ENCODE data around the gene MFSD11.
"Not testable (repeated sequence)": the region's sequence is repeated elsewhere in the genome, so short reads cannot be mapped to it uniquely, and the experiment has no call there.

The MFSD11 gene

GRCh38 chr17:76727745-76728456 is 10.0 kb upstream of the MFSD11 start:
- peak; percentile 63 for DNase-seq

- not testable (repeated sequence) for DNase-seq
These were observed 5.9 kb upstream of the MFSD11 start for GRCh38 chr17:76731800-76732733.

DNA sequence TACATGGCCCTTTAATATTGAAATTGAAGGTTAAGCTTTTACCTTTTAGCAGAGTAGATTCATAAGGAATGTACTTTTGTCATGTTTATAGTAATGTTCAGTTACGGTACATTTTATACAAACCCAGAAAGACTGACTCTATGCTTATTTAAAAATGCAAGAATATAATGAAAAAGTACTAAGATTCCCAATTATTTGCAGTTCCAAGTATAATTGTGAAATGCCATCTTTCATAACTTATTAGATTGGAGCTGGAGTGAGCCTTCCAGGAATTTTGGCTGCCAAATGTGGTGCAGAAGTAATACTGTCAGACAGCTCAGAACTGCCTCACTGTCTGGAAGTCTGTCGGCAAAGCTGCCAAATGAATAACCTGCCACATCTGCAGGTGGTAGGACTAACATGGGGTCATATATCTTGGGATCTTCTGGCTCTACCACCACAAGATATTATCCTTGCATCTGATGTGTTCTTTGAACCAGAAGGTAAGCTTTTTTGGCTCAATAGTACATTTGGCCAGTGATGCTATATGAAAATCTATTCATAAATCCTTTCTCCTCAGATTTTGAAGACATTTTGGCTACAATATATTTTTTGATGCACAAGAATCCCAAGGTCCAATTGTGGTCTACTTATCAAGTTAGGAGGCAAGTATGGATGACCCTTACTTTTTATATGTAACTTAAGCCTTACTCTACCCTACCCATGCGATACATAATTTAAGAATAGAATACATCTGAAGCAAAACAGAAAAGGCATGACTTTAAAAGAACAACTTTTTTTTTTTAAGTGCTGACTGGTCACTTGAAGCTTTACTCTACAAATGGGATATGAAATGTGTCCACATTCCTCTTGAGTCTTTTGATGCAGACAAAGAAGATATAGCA is 4.9 kb upstream of the MFSD11 start:
- no peak for DNase-seq

DNA sequence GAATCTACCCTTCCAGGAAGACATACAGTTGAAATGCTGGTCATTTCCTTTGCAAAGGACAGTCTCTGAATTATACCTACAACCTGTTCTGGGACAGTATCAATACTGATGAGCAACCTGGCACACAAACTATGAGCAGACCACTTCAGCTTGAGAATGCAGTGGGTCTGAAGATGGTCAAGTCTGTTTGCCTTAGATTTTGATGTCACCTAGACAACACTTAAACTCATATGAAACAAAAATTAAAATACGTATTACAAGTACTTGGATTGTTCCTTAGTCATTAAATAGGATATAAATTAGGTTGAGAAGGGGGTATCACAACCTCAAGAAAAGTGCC is 4.3 kb upstream of the MFSD11 start:
- DNase-seq, result no peak

- peak; percentile 40 for DNase-seq
These were observed 3.7 kb upstream of the MFSD11 start for GRCh38 chr17:76734080-76734840.

- DNase-seq, result peak; percentile 68
These were observed 2.9 kb upstream of the MFSD11 start for GRCh38 chr17:76735006-76735405.

GRCh38 chr17:76735586-76736348 is 2.2 kb upstream of the MFSD11 start:
- no peak for DNase-seq

- DNase-seq, result peak; percentile 77
These were observed 1.4 kb upstream of the MFSD11 start for GRCh38 chr17:76736349-76737081.

GRCh38 chr17:76737082-76737675 is 740 bp upstream of the MFSD11 start, which contains the start of gene SRSF2:
TSS of gene SRSF2 (minus strand) at chr17:76737331. CDS start at chr17:76737160, 171 bp downstream.
- DNase-seq, result peak; percentile 99

DNA sequence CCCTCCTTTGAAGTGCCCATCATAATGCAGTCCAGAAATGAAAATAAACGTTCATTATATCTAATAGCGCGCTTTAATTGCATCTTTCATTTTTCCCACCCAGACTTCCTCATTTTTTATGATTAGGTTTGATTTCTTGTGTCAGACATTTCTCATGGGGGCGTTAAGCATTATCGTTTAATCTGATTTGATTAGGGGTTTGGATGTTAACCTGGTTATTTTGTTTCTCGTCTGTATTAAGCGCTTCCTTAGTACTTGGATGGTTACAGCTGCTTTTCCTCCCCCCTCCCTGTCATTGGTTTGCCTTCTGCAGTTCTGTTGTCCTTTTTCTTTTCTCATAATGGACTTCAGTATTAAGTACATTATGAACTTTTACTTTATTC is 540 bp downstream of the MFSD11 start:
- DNase-seq, result peak; percentile 32

DNA sequence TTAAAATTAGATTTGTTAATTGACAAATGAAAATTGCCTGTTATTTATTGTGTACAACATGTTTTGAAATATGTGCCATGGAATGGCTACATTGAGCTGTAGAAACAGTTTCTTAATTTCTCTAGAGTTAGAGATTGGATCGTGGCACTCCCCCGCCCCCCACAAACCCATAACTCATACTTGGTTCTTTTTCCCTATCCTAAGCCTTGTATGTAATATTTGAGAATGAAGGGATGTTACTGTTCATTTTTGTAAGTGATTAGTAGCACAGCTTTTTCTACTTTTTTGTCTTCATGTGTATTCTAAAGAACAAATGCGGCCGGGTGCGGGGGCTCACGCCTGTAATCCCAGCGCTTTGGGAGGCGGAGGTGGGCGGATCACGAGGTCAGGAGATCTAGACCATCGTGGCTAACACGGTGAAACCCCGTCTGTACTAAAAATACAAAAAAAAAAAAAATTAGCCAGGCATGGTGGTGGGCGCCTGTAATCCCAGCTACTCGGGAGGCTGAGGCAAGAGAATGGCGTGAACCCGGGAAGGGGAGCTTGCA is 1.7 kb downstream of the MFSD11 start:
- DNase-seq, result not testable (repeated sequence)

DNA sequence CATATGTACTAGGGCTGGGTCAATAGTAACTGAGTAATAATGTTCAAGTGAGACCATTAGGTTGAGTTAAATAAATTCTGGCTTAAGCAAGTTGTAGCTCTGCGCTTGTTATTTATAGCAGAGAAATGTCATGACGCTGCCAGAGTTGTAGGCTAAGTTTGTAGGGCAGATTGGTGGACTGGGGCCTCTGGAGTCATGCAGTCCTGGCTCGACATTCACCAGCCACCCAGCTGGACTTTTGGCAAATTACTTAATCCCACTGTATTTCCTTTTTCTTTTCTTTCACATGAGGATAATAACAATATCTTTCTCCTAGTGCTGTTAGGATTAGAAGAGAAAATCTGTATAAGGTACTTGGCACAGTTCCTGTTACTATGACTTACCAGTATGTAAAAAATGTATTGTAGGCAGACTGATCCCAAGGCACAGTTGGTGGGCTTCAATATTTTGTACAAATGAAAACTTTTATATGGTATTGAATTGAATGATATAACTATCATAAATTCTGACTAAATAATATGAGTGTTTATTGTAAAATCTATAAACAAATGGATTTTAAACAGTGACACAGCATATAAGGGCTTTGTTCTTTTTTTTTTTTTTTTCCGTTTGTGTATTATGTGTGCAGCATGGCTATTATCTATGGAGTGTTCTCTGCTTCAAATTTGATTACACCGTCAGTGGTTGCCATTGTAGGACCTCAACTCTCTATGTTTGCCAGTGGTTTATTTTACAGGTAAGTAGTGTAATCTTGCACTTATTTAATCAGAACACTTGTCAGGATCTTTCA is 2.6 kb downstream of the MFSD11 start:
- no peak for DNase-seq

DNA sequence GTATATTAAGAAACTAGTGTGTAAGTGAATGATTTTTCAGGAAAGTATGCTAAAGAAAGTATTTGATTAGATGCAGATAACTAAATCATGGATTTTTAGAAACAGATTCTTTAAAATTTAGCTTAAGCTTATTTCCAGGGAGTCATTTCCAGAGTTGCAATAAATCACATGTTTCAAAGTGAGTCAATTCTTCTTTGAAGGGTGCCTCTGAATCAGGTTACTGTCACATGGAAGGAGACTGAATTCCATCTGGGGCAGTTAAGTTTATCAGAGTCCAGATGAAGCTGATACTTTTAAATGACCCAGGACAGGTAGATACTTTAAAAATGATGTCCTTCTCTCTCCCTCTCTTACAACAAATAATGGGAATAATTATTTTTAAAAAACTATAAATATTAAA is 5.0 kb downstream of the MFSD11 start:
- no peak for DNase-seq

DNA sequence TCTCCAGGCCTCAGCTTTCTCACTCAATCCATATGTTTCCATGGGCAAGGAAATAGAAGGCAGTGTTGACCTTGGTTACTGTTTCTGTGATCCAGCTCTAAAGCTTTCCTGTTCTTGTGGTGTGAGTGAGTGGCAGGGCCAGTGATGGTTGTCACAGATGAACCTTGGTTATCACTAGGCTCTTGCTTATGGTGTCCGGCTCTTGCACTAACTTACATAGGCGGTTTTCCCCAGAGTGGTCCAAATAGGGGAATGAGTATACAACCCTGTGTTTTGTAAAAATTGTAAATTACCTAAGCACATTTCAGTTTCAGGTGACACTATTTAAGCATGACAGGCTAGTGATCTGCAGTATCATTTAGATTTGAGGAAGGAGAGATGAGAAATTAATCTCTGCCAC is 6.8 kb downstream of the MFSD11 start:
- DNase-seq, result no peak

GRCh38 chr17:76745785-76746184 is 7.9 kb downstream of the MFSD11 start:
- peak; percentile 19 for DNase-seq

DNA sequence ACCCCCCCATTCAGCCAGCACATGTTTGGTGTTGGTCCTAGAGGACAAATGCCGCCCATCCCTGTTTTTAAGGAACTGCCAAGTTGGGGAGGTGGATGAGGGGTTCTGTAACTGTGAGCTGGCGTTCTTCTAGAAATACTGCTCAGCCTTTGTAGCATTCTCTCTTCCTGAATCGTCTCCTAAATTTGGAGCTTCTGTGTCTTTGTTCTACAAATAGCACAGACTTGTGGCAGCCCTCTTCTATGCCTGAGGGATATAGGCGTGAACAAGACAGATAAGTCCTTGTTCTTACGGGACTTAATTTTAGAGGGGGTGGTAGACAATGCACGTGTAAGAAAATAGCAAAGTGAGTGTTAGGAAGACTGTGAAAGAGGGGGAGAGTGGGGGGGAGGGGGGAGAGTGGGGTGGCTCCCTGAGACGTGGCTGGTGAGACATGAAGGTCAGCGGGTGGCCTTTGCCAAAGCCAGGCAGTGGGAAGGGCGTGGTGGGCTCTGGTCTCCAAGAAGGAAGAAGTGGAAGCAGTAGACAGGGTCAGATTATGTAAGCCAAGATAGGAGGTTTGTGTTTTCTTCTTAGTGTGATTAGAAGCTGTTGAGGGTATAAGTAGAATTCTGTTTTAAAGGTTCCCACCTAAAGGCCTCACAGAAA is 9.9 kb downstream of the MFSD11 start:
- DNase-seq, result no peak

- no peak for DNase-seq
These were observed 10.7 kb downstream of the MFSD11 start for GRCh38 chr17:76748657-76749056.

DNA sequence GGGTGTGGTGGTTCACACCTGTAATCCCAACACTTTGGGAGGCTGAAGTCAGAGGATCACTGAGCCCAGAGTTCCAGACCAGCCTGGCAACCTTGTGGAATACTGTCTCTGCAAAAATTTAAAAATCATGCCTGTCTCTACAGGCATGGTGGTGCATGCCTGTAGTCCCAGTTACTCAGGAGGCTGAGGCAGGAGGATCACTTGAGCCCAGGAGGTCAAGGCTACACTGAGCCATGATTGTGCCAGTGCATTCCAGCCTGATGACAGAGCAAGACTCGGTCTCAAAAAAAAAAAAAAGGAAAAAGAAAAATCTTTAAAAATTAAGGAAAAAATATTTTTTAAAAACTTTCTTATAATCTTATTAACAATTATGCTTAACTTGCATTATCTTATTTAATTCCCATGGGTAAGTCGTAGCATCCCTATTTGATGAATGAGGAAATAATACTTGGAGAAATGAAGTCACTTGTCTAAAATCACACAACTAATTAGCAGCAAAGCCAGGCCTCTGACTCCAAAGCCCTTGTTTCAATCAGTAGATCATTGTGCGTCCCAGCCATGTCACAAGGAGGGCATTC is 13.6 kb downstream of the MFSD11 start:
- no peak for DNase-seq

Measured in suppressor macrophage treated with lipopolysaccharide for 4 hours (primary cell).